SKM-1 (cell line): Measurements from ENCODE around the gene IGFL4.

ENCODE experiments used
- DNase-seq: peaks from one replicate; lab custom pipeline; 2025; ENCODE audit not compliant: unreplicated experiment; lab: John Stamatoyannopoulos, UW

Gene IGFL4

GRCh38 chr19:46065486-46066071 is 24.8 kb upstream of the IGFL4 start:
- no peak for DNase-seq

GRCh38 chr19:46063201-46063600 is 22.4 kb upstream of the IGFL4 start:
- DNase-seq = no peak

- DNase-seq = no peak
Observed at GRCh38 chr19:46060012-46060411, 19.2 kb upstream of the IGFL4 start.

GRCh38 chr19:46058778-46059177 is 18.0 kb upstream of the IGFL4 start:
- DNase-seq = no peak

- no peak for DNase-seq
Observed at GRCh38 chr19:46056536-46056935, 15.7 kb upstream of the IGFL4 start.

GRCh38 chr19:46052896-46053295 is 12.1 kb upstream of the IGFL4 start:
- no peak for DNase-seq

GRCh38 chr19:46049597-46049996 is 8.8 kb upstream of the IGFL4 start:
- DNase-seq = no peak

GRCh38 chr19:46043519-46043918 is 2.7 kb upstream of the IGFL4 start:
- no peak for DNase-seq

GRCh38 chr19:46042252-46042883 is 1.6 kb upstream of the IGFL4 start:
- DNase-seq = no peak

- no peak for DNase-seq
Observed at GRCh38 chr19:46040125-46040524, 677 bp downstream of the IGFL4 start.

GRCh38 chr19:46036744-46037128 is 4.1 kb downstream of the IGFL4 start:
- DNase-seq = no peak

- DNase-seq = no peak
Observed at GRCh38 chr19:46035986-46036743, 4.6 kb downstream of the IGFL4 start.

GRCh38 chr19:46035546-46035945 is 5.3 kb downstream of the IGFL4 start:
- no peak for DNase-seq

- DNase-seq = no peak
Observed at GRCh38 chr19:46033401-46033800, 7.4 kb downstream of the IGFL4 start.

GRCh38 chr19:46032597-46033025 is 8.2 kb downstream of the IGFL4 start:
- DNase-seq = no peak

GRCh38 chr19:46031781-46032596 is 8.8 kb downstream of the IGFL4 start:
- no peak for DNase-seq

- DNase-seq = no peak
Observed at GRCh38 chr19:46030812-46031550, 9.8 kb downstream of the IGFL4 start.

- no peak for DNase-seq
Observed at GRCh38 chr19:46025835-46026234, 15.0 kb downstream of the IGFL4 start.

GRCh38 chr19:46023311-46023779 is 17.5 kb downstream of the IGFL4 start:
- DNase-seq = no peak

GRCh38 chr19:46022431-46023310 is 18.1 kb downstream of the IGFL4 start, which contains the start of gene PGLYRP1:
Gene PGLYRP1 (minus strand): TSS chr19:46023053. CDS start chr19:46023021, 32 bp downstream.
- DNase-seq = no peak
